ENCODE measurements around the gene FARS2. TPM values are rescaled to one million over a fixed set of nuclear protein-coding genes. Genes with fewer than 3 reads are reported as not detected.

Gene FARS2
- total and polyA plus RNA-seq, 9 of the 15 experiments (the other 6 are each of a cell fraction or from before 2014, with no cell fraction given) = 16.5 to 62.2 (median 27.0) TPM

GRCh38 chr6:5302220-5302946 lies 41.1 kb downstream of the FARS2 start (continued):
- TF ChIP-seq GTF3C2 (IDR thresholded peaks at IDR 0.05; ENCODE audit: borderline replicate concordance, extremely low read depth, insufficient read length) = no peak
- TF ChIP-seq, protein P1, sequence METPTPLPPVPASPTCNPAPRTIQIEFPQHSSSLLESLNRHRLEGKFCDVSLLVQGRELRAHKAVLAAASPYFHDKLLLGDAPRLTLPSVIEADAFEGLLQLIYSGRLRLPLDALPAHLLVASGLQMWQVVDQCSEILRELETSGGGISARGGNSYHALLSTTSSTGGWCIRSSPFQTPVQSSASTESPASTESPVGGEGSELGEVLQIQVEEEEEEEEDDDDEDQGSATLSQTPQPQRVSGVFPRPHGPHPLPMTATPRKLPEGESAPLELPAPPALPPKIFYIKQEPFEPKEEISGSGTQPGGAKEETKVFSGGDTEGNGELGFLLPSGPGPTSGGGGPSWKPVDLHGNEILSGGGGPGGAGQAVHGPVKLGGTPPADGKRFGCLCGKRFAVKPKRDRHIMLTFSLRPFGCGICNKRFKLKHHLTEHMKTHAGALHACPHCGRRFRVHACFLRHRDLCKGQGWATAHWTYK (CRISPR knock-in tag; IDR thresholded peaks at IDR 0.05) = no peak
- no peak for TF ChIP-seq IRF2 (CRISPR knock-in tag; IDR thresholded peaks at IDR 0.05)
- TF ChIP-seq ZNF584 (CRISPR knock-in tag; IDR thresholded peaks at IDR 0.05; ENCODE audit: low read depth) = 0 out of 2 replicates have a peak, but pooled peaks have one; percentile 67
- peak; percentile 66 for TF ChIP-seq EP400 (IDR thresholded peaks at IDR 0.05)
- TF ChIP-seq TSHZ1 (CRISPR knock-in tag; IDR thresholded peaks at IDR 0.05) = no peak
- TF ChIP-seq RAD51 (IDR thresholded peaks at IDR 0.05; ENCODE audit: borderline replicate concordance, low read depth) = peak; percentile 82
- no peak for TF ChIP-seq POLR3A (IDR thresholded peaks at IDR 0.05; ENCODE audit: borderline replicate concordance, extremely low read depth, insufficient read depth, insufficient read length)
- no peak for TF ChIP-seq ZFX (CRISPR knock-in tag; IDR thresholded peaks at IDR 0.05)
- TF ChIP-seq DDX20 (tag; IDR thresholded peaks at IDR 0.05; ENCODE audit: low read depth) = no peak
